GM18870 (cell line): ENCODE results near the gene RAB5B.
"Not testable (repeated sequence)": the region's sequence is repeated elsewhere in the genome, so short reads cannot be mapped to it uniquely, and the experiment has no call there.

ENCODE experiments used
- ATAC-seq: cut with Tn5 transposase; IDR thresholded peaks from one replicate; pipeline ENCODE4 v1.9.1; 2021; ENCODE audit warnings: moderate library complexity; ENCODE audit not compliant: unreplicated experiment

RAB5B gene

GRCh38 chr12:56013482-56013881 is 39.6 kb downstream of the RAB5B start:
- no peak for ATAC-seq

GRCh38 chr12:56014205-56014604 is 40.3 kb downstream of the RAB5B start:
- ATAC-seq: no peak

GRCh38 chr12:56017181-56017580 is 43.3 kb downstream of the RAB5B start:
- ATAC-seq: no peak

GRCh38 chr12:56018356-56018755 is 44.5 kb downstream of the RAB5B start:
- ATAC-seq: no peak

GRCh38 chr12:56020423-56021184 is 46.7 kb downstream of the RAB5B start, which contains the start of gene IKZF4:
IKZF4 (plus strand) TSS chr12:56021043; CDS start chr12:56021494, 451 bp downstream.
- ATAC-seq: no peak

GRCh38 chr12:56021889-56022497 is 48.1 kb downstream of the RAB5B start:
- no peak for ATAC-seq

GRCh38 chr12:56028511-56029165 is 54.8 kb downstream of the RAB5B start:
- no peak for ATAC-seq

- ATAC-seq: no peak
Measured at GRCh38 chr12:56029166-56029519, 55.3 kb downstream of the RAB5B start.

GRCh38 chr12:56029666-56030293 is 55.9 kb downstream of the RAB5B start:
- ATAC-seq: no peak

GRCh38 chr12:56031987-56032386 is 58.1 kb downstream of the RAB5B start:
- ATAC-seq: no peak

- no peak for ATAC-seq
Measured at GRCh38 chr12:56034586-56035332, 60.9 kb downstream of the RAB5B start.

- no peak for ATAC-seq
Measured at GRCh38 chr12:56037161-56037560, 63.3 kb downstream of the RAB5B start.

- no peak for ATAC-seq
Measured at GRCh38 chr12:56038022-56038655, 64.3 kb downstream of the RAB5B start.

- ATAC-seq: no peak
Measured at GRCh38 chr12:56040151-56040550, 66.3 kb downstream of the RAB5B start.

GRCh38 chr12:56040963-56041551 is 67.2 kb downstream of the RAB5B start:
- ATAC-seq: no peak

- ATAC-seq: peak; percentile 92
Measured at GRCh38 chr12:56041552-56042429, 67.9 kb downstream of the RAB5B start, which contains the start of gene RPS26. RPS26 (plus strand) TSS chr12:56041918; CDS start chr12:56042167, 249 bp downstream.

- not testable (repeated sequence) for ATAC-seq
Measured at GRCh38 chr12:56042430-56042813, 68.5 kb downstream of the RAB5B start.

- no peak for ATAC-seq
Measured at GRCh38 chr12:56042843-56043242, 69.0 kb downstream of the RAB5B start.
